DMS53 treated with DMSO at 0.1 percent for 48 hours (cell line): Measurements from ENCODE around the gene TMEM116.
"Not testable (repeated sequence)": the region's sequence is repeated elsewhere in the genome, so short reads cannot be mapped to it uniquely, and the experiment has no call there.

Source experiments
- DNase-seq: peaks from one replicate; lab custom pipeline; 2025; ENCODE audit not compliant: unreplicated experiment; lab: John Stamatoyannopoulos, UW

Gene TMEM116

GRCh38 chr12:111980598-111980997 is 32.4 kb downstream of the TMEM116 start:
- no peak for DNase-seq

- DNase-seq: no peak
Measured at GRCh38 chr12:111978545-111978944, 34.4 kb downstream of the TMEM116 start.

GRCh38 chr12:111976860-111977259 is 36.1 kb downstream of the TMEM116 start:
- DNase-seq: no peak

- DNase-seq: no peak
Measured at GRCh38 chr12:111976291-111976690, 36.7 kb downstream of the TMEM116 start.

- no peak for DNase-seq
Measured at GRCh38 chr12:111975161-111975931, 37.6 kb downstream of the TMEM116 start.

GRCh38 chr12:111971800-111972199 is 41.2 kb downstream of the TMEM116 start:
- no peak for DNase-seq

- DNase-seq: peak; percentile 79
Measured at GRCh38 chr12:111964935-111965334, 48.0 kb downstream of the TMEM116 start.

- DNase-seq: not testable (repeated sequence)
Measured at GRCh38 chr12:111959518-111959917, 53.4 kb downstream of the TMEM116 start.

GRCh38 chr12:111957224-111957623 is 55.7 kb downstream of the TMEM116 start:
- not testable (repeated sequence) for DNase-seq

- no peak for DNase-seq
Measured at GRCh38 chr12:111954969-111955368, 58.0 kb downstream of the TMEM116 start.

- DNase-seq: no peak
Measured at GRCh38 chr12:111953455-111953854, 59.5 kb downstream of the TMEM116 start.

GRCh38 chr12:111952084-111952787 is 60.7 kb downstream of the TMEM116 start:
- not testable (repeated sequence) for DNase-seq

- DNase-seq: not testable (repeated sequence)
Measured at GRCh38 chr12:111950961-111951676, 61.8 kb downstream of the TMEM116 start.

GRCh38 chr12:111943929-111944328 is 69.0 kb downstream of the TMEM116 start:
- no peak for DNase-seq

GRCh38 chr12:111942557-111942956 is 70.4 kb downstream of the TMEM116 start:
- no peak for DNase-seq

- DNase-seq: no peak
Measured at GRCh38 chr12:111937429-111937828, 75.5 kb downstream of the TMEM116 start.

GRCh38 chr12:111936869-111937268 is 76.1 kb downstream of the TMEM116 start:
- no peak for DNase-seq

- DNase-seq: no peak
Measured at GRCh38 chr12:111932241-111932640, 80.7 kb downstream of the TMEM116 start.

GRCh38 chr12:111927346-111927745 is 85.6 kb downstream of the TMEM116 start:
- no peak for DNase-seq

GRCh38 chr12:111926631-111927030 is 86.3 kb downstream of the TMEM116 start:
- DNase-seq: no peak

GRCh38 chr12:111925171-111925570 is 87.8 kb downstream of the TMEM116 start:
- no peak for DNase-seq

- no peak for DNase-seq
Measured at GRCh38 chr12:111907740-111908139, 105.2 kb downstream of the TMEM116 start.
